ENCODE data around the gene ZNF536.

The ZNF536 gene

DNA sequence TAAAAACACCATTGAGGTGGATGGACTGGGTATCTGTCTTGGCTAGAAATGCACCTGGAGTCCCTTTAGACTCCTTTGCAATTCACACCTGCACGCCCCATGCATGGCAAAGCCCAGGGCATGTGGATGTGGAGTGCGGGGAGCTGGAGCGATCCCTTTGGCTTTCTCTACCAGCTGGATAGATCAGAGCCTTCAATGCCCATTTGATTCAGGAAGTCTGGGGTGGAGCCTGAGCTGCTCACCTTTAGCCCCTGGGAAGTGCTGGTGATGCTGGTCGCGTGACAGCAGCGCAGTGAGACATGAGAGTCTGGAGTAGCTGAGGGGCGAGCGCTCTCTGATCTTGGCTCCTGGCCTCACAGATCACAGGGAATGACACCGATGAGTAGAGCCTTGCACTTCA, 4.8 kb upstream of the ZNF536 start:
- Mint-ChIP-seq H3K9me3 (no peaks in the 10 kb centered on the region), H3K4me1 (no peaks in the 10 kb centered on the region), H3K27ac (no peak overlapping the region), H3K27me3 (ENCODE audit: low read depth, poor library complexity) (peaks cover 79% of the 10 kb centered on the region), H3K36me3 (ENCODE audit: low read depth) (no peaks in the 10 kb centered on the region), H3K4me3 (no peak overlapping the region)
- no peak for TF ChIP-seq CTCF (IDR thresholded peaks at IDR 0.05)
- DNase-seq, result no peak

GRCh38 chr19:30369833-30370232, 2.4 kb upstream of the ZNF536 start:
- Mint-ChIP-seq H3K27me3 (ENCODE audit: low read depth, poor library complexity) (peaks cover 89% of the 10 kb centered on the region), H3K4me1 (peaks cover 9% of the 10 kb centered on the region), H3K9me3 (no peaks in the 10 kb centered on the region), H3K36me3 (ENCODE audit: low read depth) (no peaks in the 10 kb centered on the region), H3K27ac (no peak overlapping the region), H3K4me3 (no peak overlapping the region)
- no peak for TF ChIP-seq CTCF (IDR thresholded peaks at IDR 0.05)
- DNase-seq, result no peak

GRCh38 chr19:30371161-30371836, 885 bp upstream of the ZNF536 start:
- Mint-ChIP-seq H3K4me3 (no peak overlapping the region), H3K4me1 (peaks cover 9% of the 10 kb centered on the region), H3K27ac (no peak overlapping the region), H3K36me3 (ENCODE audit: low read depth) (no peaks in the 10 kb centered on the region), H3K27me3 (ENCODE audit: low read depth, poor library complexity) (peaks cover 92% of the 10 kb centered on the region), H3K9me3 (no peaks in the 10 kb centered on the region)
- DNase-seq, result no peak
- TF ChIP-seq CTCF (IDR thresholded peaks at IDR 0.05), result no peak

DNA sequence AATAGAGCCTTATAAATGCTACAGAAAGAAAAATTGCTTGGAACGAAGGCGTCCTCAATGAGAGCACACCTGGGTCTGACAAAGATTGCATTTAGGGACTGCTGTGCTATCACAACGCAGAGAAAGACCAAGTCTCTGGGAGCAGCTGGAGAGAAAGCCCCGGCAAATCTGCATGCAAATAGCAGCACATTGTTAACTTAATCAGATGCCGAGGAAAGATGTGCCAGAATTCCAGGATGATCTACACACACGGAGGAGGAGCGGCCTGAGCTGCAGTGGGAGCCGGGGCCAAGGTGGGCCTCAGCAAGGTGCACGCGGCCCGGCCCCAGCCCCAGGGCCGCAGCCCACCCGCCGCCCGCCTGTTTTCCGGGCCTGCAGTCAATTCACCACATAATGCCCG, 1.4 kb downstream of the ZNF536 start:
- peaks cover 9% of the 10 kb centered on the region for H3K4me1 Mint-ChIP-seq
- H3K9me3 Mint-ChIP-seq, result no peaks in the 10 kb centered on the region
- H3K27ac Mint-ChIP-seq, result no peak overlapping the region
- no peaks in the 10 kb centered on the region for H3K36me3 Mint-ChIP-seq (ENCODE audit: low read depth)
- TF ChIP-seq CTCF (IDR thresholded peaks at IDR 0.05), result no peak
- H3K27me3 Mint-ChIP-seq (ENCODE audit: low read depth, poor library complexity), result peaks cover 97% of the 10 kb centered on the region
- H3K4me3 Mint-ChIP-seq, result peak overlapping the region; percentile 58
- DNase-seq, result no peak

GRCh38 chr19:30374539-30374864, 2.3 kb downstream of the ZNF536 start:
- TF ChIP-seq CTCF (IDR thresholded peaks at IDR 0.05), result no peak
- peaks cover 9% of the 10 kb centered on the region for H3K4me1 Mint-ChIP-seq
- H3K9me3 Mint-ChIP-seq, result no peaks in the 10 kb centered on the region
- no peak overlapping the region for H3K27ac Mint-ChIP-seq
- H3K36me3 Mint-ChIP-seq (ENCODE audit: low read depth), result no peaks in the 10 kb centered on the region
- no peak for DNase-seq
- peak overlapping the region; percentile 52 for H3K4me3 Mint-ChIP-seq
- peaks cover 97% of the 10 kb centered on the region for H3K27me3 Mint-ChIP-seq (ENCODE audit: low read depth, poor library complexity)

DNA sequence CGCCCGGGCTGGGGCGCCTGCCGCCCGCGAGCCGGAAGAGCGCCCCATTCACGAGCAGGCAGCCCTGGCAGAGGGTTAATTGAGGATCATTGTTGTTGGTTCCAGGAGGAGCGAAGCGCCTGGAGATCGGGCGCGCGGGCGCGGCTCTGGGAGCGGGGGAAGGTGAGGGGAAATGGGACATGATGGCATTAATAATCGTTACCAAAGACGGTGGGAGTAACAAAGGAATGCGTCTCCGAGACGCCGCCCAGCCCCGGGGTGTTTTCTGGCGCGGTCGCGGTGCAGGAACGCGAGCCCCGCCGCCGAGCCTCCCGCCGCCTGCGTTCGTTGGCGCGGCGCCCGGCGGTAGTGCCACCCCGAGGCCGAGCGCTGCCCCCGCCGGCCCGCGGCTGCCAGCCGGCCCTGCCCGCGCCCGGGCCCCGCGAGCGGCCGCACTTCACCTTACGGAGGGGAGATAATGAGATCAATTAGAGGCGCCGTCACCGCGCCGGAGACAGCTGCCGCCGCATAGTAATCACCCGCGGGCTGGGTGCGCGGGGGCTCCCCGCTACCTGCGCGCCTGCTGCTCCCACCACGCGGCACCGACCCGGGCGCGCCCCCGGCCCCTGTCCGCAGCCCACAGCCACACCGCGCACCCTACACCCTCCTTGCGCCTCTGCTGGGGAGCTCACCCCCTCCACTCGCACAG, 2.8 kb downstream of the ZNF536 start:
- Mint-ChIP-seq H3K4me1 (peaks cover 9% of the 10 kb centered on the region), H3K9me3 (no peaks in the 10 kb centered on the region), H3K27me3 (ENCODE audit: low read depth, poor library complexity) (peaks cover 96% of the 10 kb centered on the region), H3K36me3 (ENCODE audit: low read depth) (no peaks in the 10 kb centered on the region), H3K4me3 (peak overlapping the region; percentile 80), H3K27ac (no peak overlapping the region)
- TF ChIP-seq CTCF (IDR thresholded peaks at IDR 0.05), result no peak
- DNase-seq, result peak; percentile 56

Measured in nephron progenitor cell (in vitro differentiated cells).